Spleen (tissue), 7 donors: ENCODE data around the gene AIG1.

ENCODE experiments used
- CTCF ChIP-seq, 11 experiments: fragments of 200-600 bp in 7 of 11; fragments of 450-650 bp in 4 of 11; sonication (generic) in 4 of 11; IDR thresholded peaks in 8 of 11; conservative IDR thresholded peaks in 3 of 11; 1 replicate in 7 of 11; 2 replicates in 4 of 11; pipeline versions ENCODE4 v1.4.0 to v1.8.0; 2016 to 2021; ENCODE audit warnings: antibody characterized with exemption in 11 of 11, inconsistent platforms in 4 of 11, mild to moderate bottlenecking in 1 of 11
- POLR2A ChIP-seq, 3 donors: fragments of 450-650 bp; IDR thresholded peaks; one replicate each; pipeline ENCODE4 v1.5.1; 2017; ENCODE audit warnings: antibody characterized with exemption in 3 of 3, mild to moderate bottlenecking in 1 of 3
- donor health status: DM: no; HTN: no; CAD: no; lungs with moderate emphysema.
- donor health status: DM: no; HTN: no; CAD: no.
- donor health status: DM: no; HTN: no; CAD: no.

GRCh38 chr6:143146186-143146851, 85.6 kb downstream of the AIG1 start:
- TF ChIP-seq POLR2A (IDR thresholded peaks at IDR 0.05): no peak
- no peak for TF ChIP-seq CTCF (IDR thresholded peaks at IDR 0.05 in 8 of 11, conservative IDR thresholded peaks at IDR 0.05 in 3 of 11)
